ENCODE data around the gene AATF.

DNA sequence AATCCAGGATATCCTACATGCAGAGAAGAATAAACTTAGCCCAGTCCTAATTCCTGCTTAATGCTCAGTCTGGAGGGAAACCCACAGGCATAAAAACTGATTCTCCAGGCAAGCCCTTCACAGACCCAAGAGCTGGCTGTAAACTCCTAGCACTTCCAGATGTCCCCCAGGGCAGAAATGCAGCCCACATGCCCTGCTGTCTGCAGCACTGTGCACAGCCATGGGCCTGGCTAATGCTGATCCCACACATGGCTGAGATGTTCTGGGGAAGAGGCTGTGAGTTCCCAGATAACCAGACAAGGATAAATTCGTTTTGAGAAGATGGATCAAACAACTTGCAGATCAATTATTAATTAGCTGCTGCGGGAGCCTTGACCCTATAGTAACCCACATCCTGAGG, 148.4 kb downstream of the AATF start:
- TF ChIP-seq, protein P1, sequence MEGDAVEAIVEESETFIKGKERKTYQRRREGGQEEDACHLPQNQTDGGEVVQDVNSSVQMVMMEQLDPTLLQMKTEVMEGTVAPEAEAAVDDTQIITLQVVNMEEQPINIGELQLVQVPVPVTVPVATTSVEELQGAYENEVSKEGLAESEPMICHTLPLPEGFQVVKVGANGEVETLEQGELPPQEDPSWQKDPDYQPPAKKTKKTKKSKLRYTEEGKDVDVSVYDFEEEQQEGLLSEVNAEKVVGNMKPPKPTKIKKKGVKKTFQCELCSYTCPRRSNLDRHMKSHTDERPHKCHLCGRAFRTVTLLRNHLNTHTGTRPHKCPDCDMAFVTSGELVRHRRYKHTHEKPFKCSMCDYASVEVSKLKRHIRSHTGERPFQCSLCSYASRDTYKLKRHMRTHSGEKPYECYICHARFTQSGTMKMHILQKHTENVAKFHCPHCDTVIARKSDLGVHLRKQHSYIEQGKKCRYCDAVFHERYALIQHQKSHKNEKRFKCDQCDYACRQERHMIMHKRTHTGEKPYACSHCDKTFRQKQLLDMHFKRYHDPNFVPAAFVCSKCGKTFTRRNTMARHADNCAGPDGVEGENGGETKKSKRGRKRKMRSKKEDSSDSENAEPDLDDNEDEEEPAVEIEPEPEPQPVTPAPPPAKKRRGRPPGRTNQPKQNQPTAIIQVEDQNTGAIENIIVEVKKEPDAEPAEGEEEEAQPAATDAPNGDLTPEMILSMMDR (IDR thresholded peaks at IDR 0.05), result no peak
- TF ChIP-seq POLR2A (IDR thresholded peaks at IDR 0.05) (no peak), POLR2AphosphoS5 (IDR thresholded peaks at IDR 0.05) (no peak)

Measured in breast epithelium (tissue), 3 donors.